ENCODE data around the gene TMCC1. TPM values are rescaled to one million over a fixed set of nuclear protein-coding genes. Genes with fewer than 3 reads are reported as not detected.

The TMCC1 gene
- total RNA-seq, 1 donor from 2014 or later: 36.9 TPM

GRCh38 chr3:129605203-129605921 is 288.1 kb downstream of the TMCC1 start:
- Mint-ChIP-seq H3K27ac (ENCODE audit: unreplicated experiment) (no peak overlapping the region), H3K9me3 (no peaks in the 10 kb centered on the region), H3K4me3 (peak overlapping the region; percentile 92), H3K27me3 (ENCODE audit: low read depth) (peaks cover 46% of the 10 kb centered on the region), H3K4me1 (peaks cover 44% of the 10 kb centered on the region), H3K36me3 (ENCODE audit: low read depth) (no peaks in the 10 kb centered on the region)
- DNase-seq (ENCODE audit: low read depth, low spot score): peak; percentile 47
- no peak for TF ChIP-seq CTCF (conservative IDR thresholded peaks at IDR 0.05)

- no peak for TF ChIP-seq CTCF (conservative IDR thresholded peaks at IDR 0.05)
- peaks cover 46% of the 10 kb centered on the region for H3K4me1 Mint-ChIP-seq
- no peak overlapping the region for H3K4me3 Mint-ChIP-seq
- no peak overlapping the region for H3K27ac Mint-ChIP-seq (ENCODE audit: unreplicated experiment)
- peaks cover 46% of the 10 kb centered on the region for H3K27me3 Mint-ChIP-seq (ENCODE audit: low read depth)
- no peaks in the 10 kb centered on the region for H3K36me3 Mint-ChIP-seq (ENCODE audit: low read depth)
- no peak for DNase-seq (ENCODE audit: low read depth, low spot score)
- H3K9me3 Mint-ChIP-seq: no peaks in the 10 kb centered on the region
Measured at GRCh38 chr3:129604767-129605166, 288.7 kb downstream of the TMCC1 start.

- Mint-ChIP-seq H3K36me3 (ENCODE audit: low read depth) (no peaks in the 10 kb centered on the region), H3K9me3 (no peaks in the 10 kb centered on the region), H3K4me1 (peaks cover 47% of the 10 kb centered on the region), H3K27me3 (ENCODE audit: low read depth) (peaks cover 42% of the 10 kb centered on the region), H3K27ac (ENCODE audit: unreplicated experiment) (no peak overlapping the region), H3K4me3 (peak overlapping the region; percentile 79)
- no peak for TF ChIP-seq CTCF (conservative IDR thresholded peaks at IDR 0.05)
- no peak for DNase-seq (ENCODE audit: low read depth, low spot score)
Measured at GRCh38 chr3:129603991-129604749, 289.3 kb downstream of the TMCC1 start.

GRCh38 chr3:129603561-129603942 is 290.0 kb downstream of the TMCC1 start:
- Mint-ChIP-seq H3K4me1 (peaks cover 49% of the 10 kb centered on the region), H3K27me3 (ENCODE audit: low read depth) (peaks cover 39% of the 10 kb centered on the region), H3K36me3 (ENCODE audit: low read depth) (no peaks in the 10 kb centered on the region), H3K9me3 (no peaks in the 10 kb centered on the region), H3K4me3 (peak overlapping the region; percentile 79), H3K27ac (ENCODE audit: unreplicated experiment) (no peak overlapping the region)
- no peak for TF ChIP-seq CTCF (conservative IDR thresholded peaks at IDR 0.05)
- DNase-seq (ENCODE audit: low read depth, low spot score): no peak

- DNase-seq (ENCODE audit: low read depth, low spot score): no peak
- H3K36me3 Mint-ChIP-seq (ENCODE audit: low read depth): no peaks in the 10 kb centered on the region
- H3K27me3 Mint-ChIP-seq (ENCODE audit: low read depth): peaks cover 34% of the 10 kb centered on the region
- H3K4me1 Mint-ChIP-seq: peaks cover 51% of the 10 kb centered on the region
- no peak overlapping the region for H3K27ac Mint-ChIP-seq (ENCODE audit: unreplicated experiment)
- no peaks in the 10 kb centered on the region for H3K9me3 Mint-ChIP-seq
- no peak for TF ChIP-seq CTCF (conservative IDR thresholded peaks at IDR 0.05)
- peak overlapping the region; percentile 79 for H3K4me3 Mint-ChIP-seq
Measured at GRCh38 chr3:129602730-129603560, 290.6 kb downstream of the TMCC1 start.

All from neural crest cell (in vitro differentiated cells).